Spleen (tissue), 11 donors: ENCODE results near the gene SH2D7. TPM values are rescaled to one million over a fixed set of nuclear protein-coding genes. Genes with fewer than 3 reads are reported as not detected.

Experiments used
- DNase-seq: peaks from one replicate; pipeline ENCODE4 v3.0.0-alpha.2; 2020
- H3K27ac ChIP-seq, 8 donors: fragments of 200-600 bp; sonication (generic) in 7 of 8; 1 replicate in 4 of 8; 2 replicates in 4 of 8; pipeline versions ENCODE4 v1.5.0 to v1.8.0; 2016 to 2021; ENCODE audit warnings: inconsistent platforms in 4 of 8, mild to moderate bottlenecking in 4 of 8, moderate library complexity in 1 of 8
- H3K27me3 ChIP-seq, 7 donors: fragments of 200-600 bp; sonication (generic) in 6 of 7; replicated peaks in 1 of 7; 1 replicate in 4 of 7; 2 replicates in 3 of 7; pipeline versions ENCODE4 v1.5.0 to v1.8.0; 2016 to 2021; ENCODE audit warnings: inconsistent platforms in 3 of 7, mild to moderate bottlenecking in 1 of 7
- H3K36me3 ChIP-seq, 6 donors: fragments of 200-600 bp; sonication (generic) in 5 of 6; 1 replicate in 4 of 6; 2 replicates in 2 of 6; pipeline versions ENCODE4 v1.5.0 to v1.8.0; 2016 to 2021; ENCODE audit warnings: inconsistent platforms in 2 of 6
- H3K4me1 ChIP-seq, 6 donors: fragments of 200-600 bp; sonication (generic) in 5 of 6; 1 replicate in 3 of 6; 2 replicates in 3 of 6; pipeline versions ENCODE4 v1.5.0 to v1.8.0; 2016 to 2021; ENCODE audit warnings: inconsistent platforms in 3 of 6
- H3K4me3 ChIP-seq, 8 donors: fragments of 200-600 bp; sonication (generic) in 7 of 8; 1 replicate in 4 of 8; 2 replicates in 4 of 8; pipeline versions ENCODE4 v1.5.0 to v1.8.0; 2016 to 2021; ENCODE audit warnings: inconsistent platforms in 4 of 8, mild to moderate bottlenecking in 4 of 8, moderate library complexity in 2 of 8
- H3K9me3 ChIP-seq, 8 donors: fragments of 200-600 bp; sonication (generic) in 7 of 8; 1 replicate in 4 of 8; 2 replicates in 4 of 8; pipeline versions ENCODE4 v1.5.0 to v1.8.0; 2016 to 2021; ENCODE audit warnings: inconsistent platforms in 4 of 8
- POLR2A ChIP-seq, 3 donors: fragments of 450-650 bp; IDR thresholded peaks; one replicate each; pipeline ENCODE4 v1.5.1; 2017; ENCODE audit warnings: antibody characterized with exemption in 3 of 3, mild to moderate bottlenecking in 1 of 3
- POLR2AphosphoS5 ChIP-seq, 3 donors: sonication (generic); formaldehyde crosslinking; IDR thresholded peaks; one replicate each; pipeline ENCODE4 v1.5.1; 2017; ENCODE audit warnings: antibody characterized with exemption in 3 of 3
- WGBS, 5 donors: extraction: QIAGEN DNeasy Blood & Tissue Kit in 3 of 5; methylation state at CpG; one replicate each; pipeline versions ENCODE4 v1.1.5 to v1.1.7; 2013 to 2018; 5-methylcytosine and 5-hydroxymethylcytosine counted together
- intact Hi-C: fragments of 100-400 bp; cut with DNase I; formaldehyde crosslinking; loops from one replicate; pipeline ENCODE4 v1.15.0; 2023; ENCODE audit warnings: low total_unique reads
- polyA plus RNA-seq, 3 donors: library from polyadenylated mRNA; stranded (reverse); fragments of 200-250 nt; gene quantifications; one replicate each; pipeline ENCODE4 v1.2.1, GENCODE V29; 2013
- total RNA-seq, 7 donors: library from RNA; depleted of rRNA in 3 of 7; stranded (reverse); fragments of >200 nt in 3 of 7; fragmentation: NEBNext Ultra II Directional in 4 of 7; extraction: Animal tissue kit (Norgen Biotek cat#: 25700) in 4 of 7; gene quantifications; one replicate each; pipeline versions ENCODE4 v1.1.0 to v1.2.1, GENCODE V29; 2016 to 2021
- TF ChIP-seq, protein P1 (sequence below), 11 experiments: fragments of 200-600 bp in 7 of 11; fragments of 450-650 bp in 4 of 11; sonication (generic) in 4 of 11; IDR thresholded peaks in 8 of 11; conservative IDR thresholded peaks in 3 of 11; 1 replicate in 7 of 11; 2 replicates in 4 of 11; pipeline versions ENCODE4 v1.4.0 to v1.8.0; 2016 to 2021; ENCODE audit warnings: antibody characterized with exemption in 11 of 11, inconsistent platforms in 4 of 11, mild to moderate bottlenecking in 1 of 11
- donor health status: healthy with polysubstance abuse.
- donor health status: DM: no; HTN: no; CAD: no; lungs with moderate emphysema.
- donor health status: DM: no; HTN: no; CAD: no.
- donor health status: Bipolar disorder and iron deficiency.
- donor health status: healthy.
- donor health status: DM: no; HTN: no; CAD: no.
- donor health status: DM: yes; HTN: yes; CAD: no.

The SH2D7 gene
- total and polyA plus RNA-seq, 10 donors, result not detected

DNA sequence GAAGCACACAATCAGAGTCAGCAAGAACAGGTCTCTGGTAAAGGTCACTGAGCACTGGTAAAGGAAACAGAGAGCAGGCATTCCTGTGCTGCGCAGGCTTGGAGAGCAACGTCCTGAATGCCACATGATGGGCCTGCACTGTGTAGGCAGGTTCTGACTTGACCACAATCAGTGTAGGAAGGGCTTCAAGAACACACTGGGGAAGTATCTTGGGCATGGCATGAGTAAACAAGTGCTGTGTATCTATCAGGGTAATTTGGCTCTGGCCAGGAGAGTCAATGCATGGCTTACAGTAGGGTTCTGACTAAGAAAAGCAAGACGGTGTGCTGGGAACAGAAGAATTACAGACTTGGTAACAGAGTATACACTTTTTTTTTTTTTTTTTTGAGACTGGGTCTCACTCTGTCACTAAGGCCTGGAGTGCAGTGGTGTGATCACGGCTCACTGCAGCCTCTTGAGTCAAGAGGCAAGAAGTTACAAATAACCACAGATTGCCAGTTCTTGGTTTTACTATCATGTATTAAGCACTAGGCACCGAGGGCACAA is 45.5 kb upstream of the SH2D7 start:
- DNase-seq, result no peak
- Histone ChIP-seq H3K36me3 (peaks cover 0 to 45% (median 24%) of the 10 kb centered on the region in 6 donors), H3K4me1 (peaks cover 74 to 100% (median 89%) of the 10 kb centered on the region in 6 donors), H3K9me3 (no peaks in the 10 kb centered on the region), H3K27ac (peak overlapping the region; percentile 48 to 97 (median 75)), H3K27me3 (no peaks in the 10 kb centered on the region), H3K4me3 (peak overlapping the region in 1 of 8 donors; percentile 6)
- intact Hi-C loops, result no loop called here
- TF ChIP-seq POLR2AphosphoS5 (IDR thresholded peaks at IDR 0.05), result peak in 1 of 3 donors; percentile 67
- TF ChIP-seq, protein P1, sequence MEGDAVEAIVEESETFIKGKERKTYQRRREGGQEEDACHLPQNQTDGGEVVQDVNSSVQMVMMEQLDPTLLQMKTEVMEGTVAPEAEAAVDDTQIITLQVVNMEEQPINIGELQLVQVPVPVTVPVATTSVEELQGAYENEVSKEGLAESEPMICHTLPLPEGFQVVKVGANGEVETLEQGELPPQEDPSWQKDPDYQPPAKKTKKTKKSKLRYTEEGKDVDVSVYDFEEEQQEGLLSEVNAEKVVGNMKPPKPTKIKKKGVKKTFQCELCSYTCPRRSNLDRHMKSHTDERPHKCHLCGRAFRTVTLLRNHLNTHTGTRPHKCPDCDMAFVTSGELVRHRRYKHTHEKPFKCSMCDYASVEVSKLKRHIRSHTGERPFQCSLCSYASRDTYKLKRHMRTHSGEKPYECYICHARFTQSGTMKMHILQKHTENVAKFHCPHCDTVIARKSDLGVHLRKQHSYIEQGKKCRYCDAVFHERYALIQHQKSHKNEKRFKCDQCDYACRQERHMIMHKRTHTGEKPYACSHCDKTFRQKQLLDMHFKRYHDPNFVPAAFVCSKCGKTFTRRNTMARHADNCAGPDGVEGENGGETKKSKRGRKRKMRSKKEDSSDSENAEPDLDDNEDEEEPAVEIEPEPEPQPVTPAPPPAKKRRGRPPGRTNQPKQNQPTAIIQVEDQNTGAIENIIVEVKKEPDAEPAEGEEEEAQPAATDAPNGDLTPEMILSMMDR (IDR thresholded peaks at IDR 0.05 in 8 of 11, conservative IDR thresholded peaks at IDR 0.05 in 3 of 11), result no peak
- WGBS, 5 donors, result 23 to 48% (median 40%) methylated on average over 5 of the region's 5 CpGs

DNA sequence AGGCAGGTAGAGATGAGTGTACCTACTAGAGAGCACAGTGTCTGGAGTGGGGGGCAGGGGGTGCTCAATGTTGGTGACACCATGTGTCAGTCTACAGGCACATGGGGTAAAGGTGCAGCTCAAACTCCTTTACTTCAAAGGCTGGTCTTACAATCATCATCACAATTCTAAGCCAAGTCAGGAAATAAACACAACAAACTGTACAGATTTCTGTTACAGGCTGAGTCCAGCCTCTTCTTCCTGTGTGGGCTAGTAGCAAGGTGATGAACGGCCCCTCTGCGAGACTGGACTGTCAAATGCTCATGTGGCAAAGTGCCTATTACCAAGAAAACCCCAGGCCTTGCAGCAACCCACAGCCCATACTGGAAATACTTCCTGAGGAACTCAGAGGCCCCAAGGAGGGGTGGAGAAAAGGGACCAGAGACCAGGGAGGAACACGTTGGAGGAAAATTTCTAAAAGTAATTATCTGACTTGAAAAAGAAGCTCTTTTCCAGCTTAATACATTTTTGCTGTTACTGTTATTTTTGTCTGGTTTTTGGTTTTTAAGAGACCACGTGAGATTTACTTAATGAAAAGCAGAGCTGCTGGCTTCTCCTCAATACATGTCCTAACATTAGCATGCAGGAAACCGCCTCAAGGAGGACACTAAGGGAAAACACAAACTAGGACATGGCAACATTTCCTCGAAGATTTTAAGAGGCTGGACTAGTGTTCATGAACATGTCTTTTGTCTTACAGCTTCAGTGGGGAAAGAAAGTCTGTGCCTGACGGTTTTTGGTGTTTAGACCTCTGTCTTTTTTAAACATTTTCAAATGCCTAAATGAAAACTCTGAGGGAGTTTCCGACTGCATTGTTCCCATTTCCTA is 44.4 kb upstream of the SH2D7 start:
- Histone ChIP-seq H3K9me3 (no peaks in the 10 kb centered on the region), H3K36me3 (peaks cover 0 to 45% (median 16%) of the 10 kb centered on the region in 6 donors), H3K4me3 (peak overlapping the region in 1 of 8 donors; percentile 3), H3K27ac (peak overlapping the region; percentile 48 to 97 (median 75)), H3K4me1 (peaks cover 84 to 100% (median 96%) of the 10 kb centered on the region in 6 donors), H3K27me3 (no peaks in the 10 kb centered on the region)
- 19 to 33% (median 21%) methylated on average over 8 of the region's 8 CpGs for WGBS, 5 donors
- intact Hi-C loops, result no loop called here
- DNase-seq, result no peak
- peak in 1 of 3 donors; percentile 52 for TF ChIP-seq POLR2AphosphoS5 (IDR thresholded peaks at IDR 0.05)
- TF ChIP-seq POLR2A (IDR thresholded peaks at IDR 0.05), result no peak

DNA sequence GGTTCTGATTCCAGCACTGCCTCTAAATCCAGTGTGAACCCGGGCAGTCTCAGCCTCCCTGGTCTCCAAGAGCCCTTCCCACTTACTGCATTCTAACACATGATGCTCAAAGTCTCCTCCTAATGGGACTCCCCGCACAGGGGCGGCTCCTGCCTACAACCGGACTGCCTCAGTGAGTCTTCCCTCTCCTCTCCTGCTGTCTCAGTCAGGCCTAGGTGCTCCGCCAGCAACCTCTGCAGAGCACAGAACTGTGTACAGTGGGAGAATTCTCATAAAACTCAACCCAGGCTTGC is 43.8 kb upstream of the SH2D7 start:
- Histone ChIP-seq H3K4me1 (peaks cover 83 to 100% (median 99%) of the 10 kb centered on the region in 6 donors), H3K27ac (peak overlapping the region; percentile 48 to 97 (median 75)), H3K4me3 (no peak overlapping the region), H3K9me3 (no peaks in the 10 kb centered on the region), H3K36me3 (peaks cover 0 to 45% (median 15%) of the 10 kb centered on the region in 6 donors), H3K27me3 (no peaks in the 10 kb centered on the region)
- no peak for DNase-seq
- 66 to 74% (median 69%) methylated on average over 5 of the region's 5 CpGs for WGBS, 5 donors
- no peak for TF ChIP-seq POLR2AphosphoS5 (IDR thresholded peaks at IDR 0.05)
- no peak for TF ChIP-seq POLR2A (IDR thresholded peaks at IDR 0.05)
- TF ChIP-seq, protein P1 (IDR thresholded peaks at IDR 0.05 in 8 of 11, conservative IDR thresholded peaks at IDR 0.05 in 3 of 11), result no peak
- intact Hi-C loops, result no loop called here

DNA sequence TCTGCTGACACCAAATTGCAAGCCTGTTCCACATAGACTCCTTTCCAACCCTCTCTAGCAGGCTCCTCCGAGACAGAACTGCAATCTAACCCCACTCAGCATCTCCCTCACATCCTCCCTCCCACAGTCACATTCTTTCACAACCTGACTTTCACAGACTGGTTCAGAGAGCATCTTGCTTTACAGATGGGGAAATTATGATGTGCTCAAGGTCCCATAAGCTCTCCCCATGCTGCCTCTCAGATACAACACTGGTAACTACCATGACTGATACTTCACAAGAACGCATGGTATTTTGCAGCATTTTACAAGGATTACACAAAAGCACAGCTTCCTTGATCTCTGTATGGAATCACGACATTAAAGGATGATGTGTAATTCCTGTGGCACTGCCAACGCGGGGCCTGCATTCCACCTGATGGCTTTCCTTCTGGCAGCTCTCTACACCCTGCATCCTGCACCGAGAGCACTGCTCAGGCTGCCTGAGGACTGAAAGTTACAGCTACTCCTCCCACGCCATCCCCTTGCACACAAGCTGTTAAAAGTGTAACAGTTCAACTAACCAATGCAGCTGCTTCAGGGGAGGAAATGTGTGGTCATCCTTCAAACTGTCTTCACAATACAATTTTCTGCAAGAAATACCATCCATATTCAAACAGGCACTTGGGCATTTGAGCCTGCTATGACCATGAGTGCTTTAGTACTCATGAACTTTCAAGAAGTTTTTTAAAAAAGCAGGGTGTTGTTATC is 42.5 kb upstream of the SH2D7 start:
- Histone ChIP-seq H3K4me1 (peaks cover 77 to 100% (median 100%) of the 10 kb centered on the region in 6 donors), H3K27ac (peak overlapping the region; percentile 48 to 97 (median 75)), H3K27me3 (no peaks in the 10 kb centered on the region), H3K4me3 (peak overlapping the region in 1 of 8 donors; percentile 42), H3K9me3 (no peaks in the 10 kb centered on the region), H3K36me3 (peaks cover 0 to 36% (median 7%) of the 10 kb centered on the region in 6 donors)
- TF ChIP-seq, protein P1 (IDR thresholded peaks at IDR 0.05 in 8 of 11, conservative IDR thresholded peaks at IDR 0.05 in 3 of 11), result no peak
- peak in 2 of 3 donors; percentile 48 to 71 for TF ChIP-seq POLR2AphosphoS5 (IDR thresholded peaks at IDR 0.05)
- TF ChIP-seq POLR2A (IDR thresholded peaks at IDR 0.05), result no peak
- DNase-seq, result peak; percentile 85
- 12 to 27% (median 21%) methylated on average over 7 of the region's 7 CpGs for WGBS, 5 donors
- intact Hi-C loops, result no loop called here
